ENCODE data around the gene TSKS.
A peak's percentile ranks its signal among the peaks of the same experiment; 100 is the strongest.

Gene TSKS

DNA sequence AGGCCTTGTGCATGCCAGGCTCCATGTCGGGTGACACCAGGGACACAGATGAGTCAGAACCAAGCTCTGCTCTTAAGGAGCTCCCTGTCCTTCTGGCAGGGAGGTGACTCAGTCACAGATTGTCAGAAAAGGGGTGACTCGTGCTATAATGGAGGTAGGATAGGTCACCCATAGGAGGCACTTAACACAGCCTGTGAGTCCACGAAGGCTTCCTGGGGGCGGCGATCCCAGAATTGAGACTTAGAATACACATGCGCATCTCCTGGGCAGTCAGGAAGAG lies 30.4 kb upstream of the TSKS start:
- no peak for DNase-seq

DNA sequence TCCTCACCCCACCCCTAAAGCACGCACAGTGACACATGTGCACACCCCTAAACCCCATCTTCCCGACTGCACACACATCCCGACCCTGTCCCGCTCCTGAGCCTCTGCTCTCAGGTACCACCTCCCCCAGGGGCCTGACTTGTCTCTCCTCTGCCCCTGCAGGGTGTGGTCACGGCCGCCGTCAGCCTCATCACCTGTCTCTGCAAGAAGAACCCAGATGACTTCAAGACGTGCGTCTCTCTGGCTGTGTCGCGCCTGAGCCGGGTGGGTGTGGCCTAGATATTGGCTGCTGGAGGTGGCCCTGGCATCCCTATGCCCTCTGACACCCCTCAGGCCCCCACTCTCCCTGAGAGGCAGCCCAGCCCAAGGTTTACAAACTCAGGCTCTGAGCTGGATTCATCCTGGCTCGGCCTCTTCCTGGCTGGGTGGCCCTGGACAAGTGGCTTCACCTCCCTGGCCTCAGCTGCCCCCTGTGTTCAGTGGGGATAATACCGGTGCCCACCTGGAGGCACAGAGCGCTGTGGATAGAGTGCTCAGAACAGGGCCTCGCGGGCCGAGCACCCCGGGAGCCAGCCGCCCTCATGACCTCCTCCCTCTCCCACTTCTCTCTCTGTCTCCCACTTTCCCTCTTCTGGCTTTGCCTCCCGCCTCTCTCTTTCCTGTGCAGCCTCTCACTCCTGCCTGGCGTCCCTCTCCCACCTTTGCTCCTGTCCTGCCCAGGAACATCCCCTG lies 29.9 kb upstream of the TSKS start:
- DNase-seq = no peak

DNA sequence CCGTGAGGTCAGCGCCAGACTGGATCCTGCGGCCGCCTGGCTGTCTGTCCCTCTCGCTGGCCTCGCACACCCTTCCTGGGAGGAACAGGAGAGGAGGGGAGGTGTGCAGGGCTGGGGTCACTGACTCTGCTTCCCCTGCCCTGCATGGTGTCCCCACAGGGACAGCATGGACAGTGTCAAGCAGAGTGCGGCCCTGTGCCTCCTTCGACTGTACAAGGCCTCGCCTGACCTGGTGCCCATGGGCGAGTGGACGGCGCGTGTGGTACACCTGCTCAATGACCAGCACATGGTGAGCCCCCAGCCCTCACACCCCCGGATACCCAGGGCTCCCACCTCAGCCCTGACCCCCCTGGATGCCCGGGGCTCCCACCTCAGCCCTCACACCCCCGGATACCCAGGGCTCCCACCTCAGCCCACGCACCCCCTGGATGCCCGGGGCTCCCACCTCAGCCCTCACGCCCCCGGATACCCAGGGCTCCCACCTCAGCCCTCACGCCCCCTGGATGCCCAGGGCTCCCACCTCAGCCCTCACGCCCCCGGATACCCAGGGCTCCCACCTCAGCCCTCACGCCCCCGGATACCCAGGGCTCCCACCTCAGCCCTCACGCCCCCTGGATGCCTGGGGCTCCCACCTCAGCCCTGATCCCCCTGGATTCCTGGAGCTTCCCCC lies 28.8 kb upstream of the TSKS start:
- no peak for DNase-seq

DNA sequence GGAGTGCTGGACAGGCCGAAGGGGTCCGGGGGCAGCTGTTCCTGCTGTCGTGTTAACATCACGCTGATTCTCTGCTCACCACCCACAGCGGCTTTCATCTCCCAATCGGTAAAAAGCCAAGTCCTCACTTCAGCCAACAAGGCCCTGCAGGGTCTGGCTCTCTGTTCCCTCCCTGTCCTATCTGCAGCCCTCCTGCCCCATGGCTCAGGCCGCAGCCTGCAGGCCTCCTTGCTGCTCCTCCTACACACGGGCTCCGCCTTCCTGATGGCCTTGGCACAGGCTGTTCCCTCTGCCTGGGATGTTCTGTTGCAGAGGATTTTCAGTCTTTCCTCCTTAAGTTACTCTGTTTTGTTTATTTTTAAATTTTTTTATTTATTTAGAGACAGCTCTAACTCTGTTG lies 27.8 kb upstream of the TSKS start:
- DNase-seq = no peak

DNA sequence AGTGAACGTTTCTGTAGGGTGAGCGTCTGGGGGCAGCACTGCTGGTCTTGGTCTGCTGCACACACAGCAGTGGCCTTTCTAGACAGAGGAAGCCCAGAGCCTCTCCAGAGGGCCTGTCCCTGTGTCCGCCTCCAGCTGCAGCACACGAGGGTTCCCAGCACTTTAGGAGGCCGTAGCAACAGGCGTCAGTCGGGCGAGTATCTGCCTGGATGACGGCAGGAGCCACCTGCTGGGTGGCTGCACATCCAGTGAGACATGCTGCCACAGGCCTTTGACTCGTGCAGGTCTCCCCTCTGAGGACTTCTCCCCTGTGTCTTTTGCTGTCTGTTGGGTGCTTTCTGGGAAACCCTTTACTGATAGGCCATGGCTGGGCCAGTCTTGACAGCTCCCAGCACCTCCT lies 25.8 kb upstream of the TSKS start:
- no peak for DNase-seq

DNA sequence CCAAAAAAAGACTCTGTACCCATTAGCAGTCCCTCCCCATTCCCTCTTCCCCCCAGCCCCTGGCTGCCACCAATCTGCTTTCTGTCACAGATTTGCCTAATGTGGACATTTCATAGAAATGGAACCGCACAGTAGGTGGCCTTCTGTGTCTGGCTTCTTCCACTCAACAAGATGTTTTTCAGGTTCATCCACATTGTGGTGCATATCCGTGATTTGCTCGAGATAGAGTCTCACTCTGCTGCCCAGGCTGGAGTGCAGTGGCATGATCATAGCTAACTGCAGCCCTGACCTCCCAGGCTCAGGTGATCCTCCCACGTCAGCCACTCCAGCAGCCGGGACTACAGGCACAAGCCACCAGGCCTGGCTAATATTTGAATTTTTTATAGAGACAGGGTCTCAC lies 24.6 kb upstream of the TSKS start:
- no peak for DNase-seq

DNA sequence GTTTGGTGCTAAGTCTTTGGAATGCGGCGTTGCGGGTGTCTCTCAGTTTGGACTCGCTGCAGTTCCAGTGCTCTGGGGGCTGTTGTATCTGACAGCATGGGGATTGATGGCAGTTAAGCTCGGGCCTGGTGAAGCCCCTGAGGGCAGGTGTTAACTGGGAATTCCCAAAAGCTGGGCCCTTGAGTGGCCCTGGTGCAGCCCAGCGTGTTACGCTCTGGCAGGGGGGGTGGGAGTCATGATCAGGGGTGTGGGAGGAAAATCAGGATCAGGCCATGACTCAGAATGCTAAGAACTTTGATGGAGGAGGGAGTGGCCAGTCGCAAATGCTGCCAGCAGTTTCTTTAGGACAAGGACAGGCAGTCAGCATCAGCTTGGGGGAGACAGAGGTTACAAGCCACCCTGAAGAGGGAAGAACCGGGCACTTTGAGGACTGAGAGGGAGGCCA lies 23.3 kb upstream of the TSKS start:
- no peak for DNase-seq

DNA sequence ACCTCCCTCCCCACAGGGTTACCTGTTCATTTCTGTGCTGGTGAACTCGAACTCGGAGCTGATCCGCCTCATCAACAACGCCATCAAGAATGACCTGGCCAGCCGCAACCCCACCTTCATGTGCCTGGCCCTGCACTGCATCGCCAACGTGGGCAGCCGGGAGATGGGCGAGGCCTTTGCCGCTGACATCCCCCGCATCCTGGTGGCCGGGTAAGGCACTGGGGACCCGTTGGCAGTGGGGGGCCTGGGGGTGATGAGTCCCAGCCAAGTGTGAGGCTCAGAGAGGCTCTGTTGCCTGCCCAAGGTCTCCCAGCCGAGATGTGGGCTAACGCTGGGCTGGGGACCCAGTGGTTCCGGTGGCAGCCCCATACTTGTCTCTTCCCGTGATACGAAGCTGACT lies 19.4 kb upstream of the TSKS start:
- no peak for DNase-seq

DNA sequence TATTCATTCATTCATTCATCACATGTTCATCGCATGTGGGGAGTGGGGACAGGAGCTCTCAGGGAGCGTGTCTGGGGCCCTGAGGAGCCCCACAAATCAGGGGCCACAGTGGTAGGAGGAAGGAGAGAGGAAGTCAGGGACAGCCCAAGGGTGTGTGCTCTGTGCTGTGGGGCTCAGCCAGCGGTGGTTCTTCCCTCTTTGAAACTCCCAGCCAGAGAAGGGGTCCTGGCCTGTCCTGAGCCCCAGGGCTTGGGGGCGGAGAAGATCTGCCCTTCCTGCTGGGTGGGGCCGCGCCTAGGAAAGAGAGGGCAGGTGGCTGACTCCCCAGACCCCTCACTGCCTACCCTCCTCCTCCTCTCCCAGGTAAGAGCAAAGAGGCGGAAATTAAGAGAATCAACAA lies 18.3 kb upstream of the TSKS start:
- DNase-seq = no peak

DNA sequence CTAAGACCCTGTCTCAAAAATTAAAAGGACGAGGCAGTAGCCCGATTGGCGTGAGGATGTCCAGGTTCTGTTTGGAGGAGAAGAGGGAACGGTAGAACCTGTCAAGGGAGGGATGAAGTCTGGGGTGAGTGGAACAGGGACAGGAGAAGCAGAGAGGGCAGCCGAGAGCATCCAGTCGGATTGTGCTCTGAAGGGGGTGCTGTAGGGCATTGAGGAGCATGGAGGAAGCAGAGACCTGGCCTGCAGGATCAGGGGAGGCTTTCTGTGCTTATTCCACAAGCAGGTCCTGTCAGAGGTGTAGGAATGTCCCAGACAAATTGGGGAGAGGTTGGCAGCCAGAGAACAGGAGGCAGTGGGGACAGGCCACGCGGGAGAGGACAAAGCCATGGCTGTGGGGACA lies 17.8 kb upstream of the TSKS start:
- DNase-seq = no peak

DNA sequence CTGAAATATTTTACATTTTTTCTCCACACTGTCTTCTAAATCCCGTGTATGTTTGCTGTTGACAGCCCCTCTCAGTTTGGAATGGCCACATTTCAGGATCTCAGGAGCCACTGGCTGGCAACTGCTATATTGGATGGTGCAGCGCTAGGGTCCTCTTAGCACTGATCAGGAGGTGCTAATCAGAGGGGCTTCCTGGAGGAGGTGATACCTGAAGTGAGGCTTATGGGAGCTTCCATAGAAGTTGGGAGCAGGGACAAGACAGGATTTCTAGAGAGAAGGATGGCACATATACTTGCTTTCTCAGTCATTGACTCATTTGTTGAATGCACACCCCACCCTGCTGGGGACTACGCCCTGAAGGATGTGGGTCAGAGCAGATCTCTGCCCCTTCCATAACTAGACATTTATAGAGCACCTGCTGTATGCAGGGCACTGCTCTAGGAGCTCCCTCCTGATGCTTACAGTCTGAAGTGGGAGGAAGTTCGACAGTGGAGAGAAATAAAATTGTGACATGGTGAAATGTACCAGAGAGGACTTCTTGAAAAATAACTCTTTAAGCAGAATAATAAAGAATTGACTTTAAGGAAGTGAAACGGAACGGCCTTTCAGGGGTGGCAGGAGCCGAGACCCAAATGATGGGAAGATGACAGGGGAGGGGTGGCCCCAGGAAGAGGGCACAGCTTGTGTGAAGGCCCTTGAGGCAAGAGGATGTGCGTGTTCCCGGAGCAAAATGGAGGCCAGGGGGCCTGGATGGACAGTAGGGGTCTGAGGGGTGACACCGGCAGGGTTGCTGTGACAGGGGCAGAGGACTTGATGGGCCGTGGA lies 16.8 kb upstream of the TSKS start:
- DNase-seq = peak; percentile 39

DNA sequence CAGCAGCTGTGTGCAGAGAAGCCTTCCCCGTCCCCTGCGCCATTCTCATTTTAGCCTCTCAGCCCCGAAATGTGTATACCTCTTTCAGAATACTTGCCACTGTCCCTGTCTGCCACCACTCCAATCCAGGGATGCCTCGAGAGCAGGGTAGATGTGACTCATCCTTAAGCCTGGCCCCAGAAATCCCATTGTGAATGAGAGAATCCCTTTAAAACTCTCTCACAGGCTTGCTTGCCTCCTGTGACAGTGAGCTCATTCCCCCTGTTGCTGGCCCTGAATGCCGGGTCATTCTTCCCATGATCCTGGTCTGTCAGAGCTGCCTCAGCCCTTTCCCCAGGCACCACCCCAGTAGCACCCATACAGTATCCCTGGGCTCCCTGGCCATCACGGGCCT lies 13.3 kb upstream of the TSKS start:
- DNase-seq = no peak

DNA sequence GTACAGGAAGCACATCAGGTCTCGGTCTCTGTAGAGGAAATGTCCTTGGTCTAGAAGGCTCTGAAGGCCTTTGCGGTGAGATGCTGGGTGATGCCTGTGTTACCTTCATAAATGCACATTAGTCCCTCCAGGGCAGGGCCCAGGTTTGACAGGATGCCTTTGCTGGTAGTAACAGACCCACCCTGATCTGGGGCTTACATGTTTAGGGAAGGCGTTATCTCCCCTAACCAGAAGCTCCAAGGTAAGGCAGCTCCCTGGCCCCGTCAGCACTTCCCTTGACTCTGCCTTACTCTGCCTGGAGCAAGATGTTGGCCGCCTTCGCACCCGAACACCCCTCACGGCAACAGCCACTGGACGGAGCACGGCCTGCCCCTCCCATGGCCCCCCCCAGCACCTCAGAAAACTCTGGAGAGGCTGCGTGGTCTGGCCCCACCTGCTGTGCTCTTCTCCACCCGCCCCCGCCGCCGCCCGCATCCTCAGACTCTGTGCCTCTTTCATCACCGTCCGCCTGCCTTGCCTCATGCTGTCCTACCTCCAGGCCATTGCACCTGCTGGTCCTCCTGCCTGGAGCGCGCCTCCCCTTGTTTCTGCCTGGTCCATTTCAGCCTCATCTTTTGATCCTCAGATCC lies 12.8 kb upstream of the TSKS start:
- DNase-seq = no peak

DNA sequence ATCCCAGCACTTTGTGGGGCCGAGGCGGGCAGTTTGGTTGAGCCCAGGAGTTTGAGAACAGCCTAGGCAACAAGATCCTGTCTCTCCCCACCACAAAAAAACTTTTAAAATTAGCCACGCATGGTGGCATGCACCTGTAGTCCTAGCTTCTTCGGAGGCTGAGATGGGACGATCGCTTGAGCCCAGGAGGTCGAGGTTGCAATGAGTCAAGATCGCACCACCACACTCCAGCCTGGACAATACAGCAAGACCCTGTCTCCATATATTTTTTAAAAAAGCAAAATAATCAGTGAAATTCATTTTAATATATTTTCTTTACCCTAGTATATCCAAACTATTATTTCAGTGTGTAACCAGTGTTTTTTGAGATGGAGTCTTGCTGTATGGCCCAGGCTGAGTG lies 11.9 kb upstream of the TSKS start:
- no peak for DNase-seq

DNA sequence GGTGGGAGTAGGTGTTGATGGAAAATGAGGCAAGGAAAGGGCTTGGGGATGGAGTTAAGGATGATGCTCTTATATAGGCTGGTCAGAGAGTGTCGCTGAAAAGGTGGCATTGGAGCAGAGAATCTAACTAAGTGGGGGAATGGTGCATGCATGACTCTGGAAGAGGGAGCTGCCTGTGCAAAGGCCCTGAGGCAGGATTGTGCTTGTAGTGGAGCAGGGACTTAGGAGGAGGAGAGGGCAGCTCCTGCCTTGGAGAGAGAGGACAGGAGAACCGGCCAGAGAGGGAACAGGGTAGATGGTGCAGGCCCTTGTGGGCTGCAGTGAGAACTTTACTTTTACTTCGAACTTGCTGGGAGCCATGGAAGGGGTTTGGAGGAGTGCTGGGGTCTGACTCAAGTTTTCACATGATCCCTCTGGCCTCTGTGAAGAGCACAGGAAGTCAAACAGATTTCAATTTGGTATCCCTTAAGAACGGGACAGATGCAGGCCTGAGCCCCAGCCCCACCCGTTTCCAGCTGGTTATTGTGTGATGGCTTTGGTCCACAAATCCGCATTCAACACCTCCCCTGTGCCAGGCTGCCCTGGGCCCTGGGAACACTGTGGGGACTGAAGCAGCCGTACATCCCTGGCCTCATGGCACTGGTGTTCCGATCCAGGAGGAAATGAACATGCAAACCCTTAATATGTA lies 10.7 kb upstream of the TSKS start:
- DNase-seq = no peak

DNA sequence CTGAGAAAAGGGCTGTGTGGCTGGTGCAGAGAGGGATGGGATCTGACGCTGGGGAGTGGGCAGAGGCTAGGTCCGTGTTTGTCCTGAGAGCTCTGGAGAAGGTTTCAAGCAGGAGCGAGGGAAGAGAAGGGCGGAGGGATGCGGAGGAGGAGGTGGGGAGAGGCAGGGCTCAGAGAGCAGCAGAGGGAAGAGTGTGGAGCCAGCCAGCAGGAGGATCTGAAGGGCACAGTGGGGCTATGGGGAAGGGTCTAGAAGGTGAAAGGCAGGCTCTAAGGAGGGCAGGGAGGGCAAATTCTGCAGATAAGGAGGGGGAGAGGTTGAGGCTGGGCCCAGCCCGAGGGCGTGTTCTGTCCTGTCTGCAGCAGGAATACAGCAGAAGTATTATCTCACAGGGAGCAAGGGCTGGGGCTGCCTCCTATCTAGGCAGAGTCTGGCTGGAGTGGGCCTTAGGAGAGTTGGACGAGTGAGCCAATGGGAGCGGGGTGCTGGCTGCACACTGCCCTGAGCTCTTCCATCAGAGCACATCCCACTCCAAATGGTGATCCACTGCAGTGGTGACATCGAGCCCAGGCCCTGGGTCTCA lies 9.8 kb upstream of the TSKS start:
- DNase-seq = no peak

DNA sequence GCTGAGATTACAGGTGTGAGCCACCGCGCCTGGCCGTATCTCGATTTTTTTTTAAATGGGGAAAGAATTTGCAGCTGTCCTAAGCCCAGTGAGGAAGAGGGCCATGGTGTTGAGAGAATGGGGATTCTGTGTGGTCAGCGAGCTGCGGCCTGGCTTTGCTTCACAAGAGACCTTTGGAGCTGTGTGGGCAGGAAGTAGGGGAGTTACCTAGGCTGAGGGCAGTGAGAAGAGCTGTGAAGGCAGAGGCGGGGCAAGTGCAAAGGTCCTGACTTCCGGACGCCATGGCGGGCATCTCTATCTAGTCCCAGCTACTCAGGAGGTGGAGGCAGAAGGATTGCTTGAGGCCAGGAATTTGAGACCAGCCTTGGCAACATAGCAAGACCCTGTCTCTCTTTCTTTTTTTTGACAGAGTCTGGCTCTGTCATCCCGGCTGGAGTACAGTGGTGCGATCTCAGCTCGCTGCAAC lies 8.6 kb upstream of the TSKS start:
- DNase-seq = peak; percentile 18

DNA sequence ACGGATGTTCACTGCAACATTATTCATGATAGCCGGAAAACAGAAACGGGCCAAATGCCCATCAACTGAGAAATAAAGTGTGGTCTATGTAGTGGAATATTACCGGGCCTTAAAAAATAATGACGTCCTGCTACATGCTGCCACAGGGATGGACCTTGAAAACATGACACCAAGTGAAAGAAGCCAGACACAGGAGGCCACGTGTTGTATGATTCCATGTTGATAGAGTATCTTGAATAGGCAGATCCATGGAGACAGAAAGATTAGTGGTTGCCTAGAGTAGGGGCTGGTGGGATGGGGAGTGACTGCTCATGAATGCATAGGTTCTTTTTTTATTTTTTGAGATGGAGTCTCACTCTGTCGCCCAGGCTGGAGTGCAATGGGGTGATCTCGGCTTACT lies 7.4 kb upstream of the TSKS start:
- DNase-seq = no peak

DNA sequence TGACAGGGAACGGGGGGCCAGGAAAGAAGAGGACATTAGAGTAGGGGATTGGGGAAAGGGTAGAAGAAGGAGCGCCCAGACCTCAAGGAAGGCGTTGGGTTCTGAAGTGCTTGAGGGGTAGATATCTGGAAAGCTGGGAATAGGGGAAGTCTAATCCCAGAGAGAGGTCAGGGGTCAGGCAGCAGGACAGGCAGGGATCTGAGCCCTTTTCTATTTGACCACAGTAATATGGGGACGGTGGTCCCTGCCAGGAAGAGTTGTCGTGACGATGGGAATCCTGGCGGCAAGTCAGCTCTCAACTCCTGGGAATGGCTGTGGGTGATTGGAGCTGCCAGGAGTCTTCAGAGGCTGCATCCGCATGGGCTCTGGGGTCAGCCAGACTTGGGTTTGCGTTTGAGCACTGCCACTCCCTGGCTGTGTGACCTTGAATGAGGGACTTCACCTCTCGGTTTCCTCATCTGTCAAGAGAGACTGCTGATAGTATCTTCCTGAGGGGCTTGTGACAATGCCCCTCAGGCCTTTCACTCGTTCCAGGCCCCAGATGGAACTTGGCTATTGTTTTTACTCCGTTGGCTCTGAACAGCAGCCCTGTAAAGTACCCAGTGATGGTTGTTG lies 5.0 kb upstream of the TSKS start:
- DNase-seq = no peak

DNA sequence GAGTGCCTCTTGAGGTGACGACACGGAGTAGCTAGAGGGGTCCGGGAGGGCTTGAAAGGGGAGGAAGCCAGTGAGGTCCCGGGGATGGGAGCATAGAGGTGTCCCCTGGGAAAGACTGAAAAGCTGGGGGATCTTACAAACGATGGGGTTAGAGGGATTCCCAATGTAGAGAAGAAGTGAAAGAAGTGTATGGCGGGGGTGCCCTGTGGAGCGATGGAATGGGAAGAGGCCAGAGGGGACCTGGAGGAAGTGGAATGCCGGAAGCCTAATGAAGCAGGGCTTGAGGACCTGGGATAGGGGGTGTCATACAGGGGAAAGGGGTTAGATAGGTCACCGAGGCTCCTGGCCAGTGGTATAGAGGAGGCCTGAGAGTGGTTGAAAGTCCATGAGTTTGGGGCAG lies 4.3 kb upstream of the TSKS start:
- no peak for DNase-seq

DNA sequence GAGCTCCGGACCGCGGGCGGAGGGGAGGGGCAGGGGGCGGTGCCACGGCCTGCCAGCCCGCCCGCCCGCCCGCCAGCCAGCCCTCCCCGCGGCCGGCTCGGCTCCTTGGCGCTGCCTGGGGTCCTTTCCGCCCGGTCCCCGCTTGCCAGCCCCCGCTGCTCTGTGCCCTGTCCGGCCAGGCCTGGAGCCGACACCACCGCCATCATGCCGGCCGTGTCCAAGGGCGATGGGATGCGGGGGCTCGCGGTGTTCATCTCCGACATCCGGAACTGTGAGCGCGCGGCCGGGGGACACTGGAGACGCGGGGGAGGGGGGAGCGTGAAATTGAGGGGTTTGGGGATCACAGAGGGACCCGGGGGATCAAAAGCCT lies 3.8 kb upstream of the TSKS start, which contains the start of gene AP2A1:
Gene AP2A1, plus strand, starts transcription at position 72 of the 370 bp plus-strand sequence. Its CDS starts 133 bp downstream, at position 205.
- no peak for DNase-seq

Data from CD4-positive, alpha-beta T cell treated with Interferon gamma for 1 hour (primary cell).